PFSK-1 (cell line): ENCODE data around the gene SFMBT2.

Experiments
- FOXP2 ChIP-seq: optimal IDR thresholded peaks from 2 replicates; pipeline ENCODE3; 2011; ENCODE audit warnings: borderline replicate concordance, control low read depth, inconsistent platforms; ENCODE audit not compliant: insufficient read depth; ENCODE audit errors: extremely low read length, extremely low read depth
- POLR2AphosphoS5 ChIP-seq: IDR thresholded peaks from 2 replicates; pipeline ENCODE4 v1.6.1; 2012; ENCODE audit warnings: low read depth, mild to moderate bottlenecking, control low read depth, low read length, moderate library complexity
- SIN3A ChIP-seq: IDR thresholded peaks from 2 replicates; pipeline ENCODE4 v1.6.1; 2012; ENCODE audit warnings: mild to moderate bottlenecking, low read length, moderate library complexity, borderline replicate concordance; ENCODE audit not compliant: insufficient read depth
- TAF1 ChIP-seq: IDR thresholded peaks from 2 replicates; pipeline ENCODE4 v1.6.1; 2012; ENCODE audit warnings: low read length, control low read depth, borderline replicate concordance; ENCODE audit not compliant: insufficient read depth
- TF ChIP-seq, protein P1 (sequence below), 2 experiments: IDR thresholded peaks; 2 replicates each; pipeline versions ENCODE4 v1.6.1 to v1.8.0; 2011 to 2012; ENCODE audit warnings: low read depth in 2 of 2, low read length in 2 of 2, control low read depth in 1 of 2, inconsistent platforms in 1 of 2, mild to moderate bottlenecking in 1 of 2, moderate library complexity in 1 of 2; ENCODE audit not compliant: insufficient read depth in 1 of 2

Gene SFMBT2

GRCh38 chr10:7162331-7162730, 248.5 kb downstream of the SFMBT2 start:
- TF ChIP-seq TAF1 = no peak
- TF ChIP-seq POLR2AphosphoS5 = no peak
- TF ChIP-seq FOXP2 = no peak
- TF ChIP-seq SIN3A = no peak
- TF ChIP-seq, protein P1, sequence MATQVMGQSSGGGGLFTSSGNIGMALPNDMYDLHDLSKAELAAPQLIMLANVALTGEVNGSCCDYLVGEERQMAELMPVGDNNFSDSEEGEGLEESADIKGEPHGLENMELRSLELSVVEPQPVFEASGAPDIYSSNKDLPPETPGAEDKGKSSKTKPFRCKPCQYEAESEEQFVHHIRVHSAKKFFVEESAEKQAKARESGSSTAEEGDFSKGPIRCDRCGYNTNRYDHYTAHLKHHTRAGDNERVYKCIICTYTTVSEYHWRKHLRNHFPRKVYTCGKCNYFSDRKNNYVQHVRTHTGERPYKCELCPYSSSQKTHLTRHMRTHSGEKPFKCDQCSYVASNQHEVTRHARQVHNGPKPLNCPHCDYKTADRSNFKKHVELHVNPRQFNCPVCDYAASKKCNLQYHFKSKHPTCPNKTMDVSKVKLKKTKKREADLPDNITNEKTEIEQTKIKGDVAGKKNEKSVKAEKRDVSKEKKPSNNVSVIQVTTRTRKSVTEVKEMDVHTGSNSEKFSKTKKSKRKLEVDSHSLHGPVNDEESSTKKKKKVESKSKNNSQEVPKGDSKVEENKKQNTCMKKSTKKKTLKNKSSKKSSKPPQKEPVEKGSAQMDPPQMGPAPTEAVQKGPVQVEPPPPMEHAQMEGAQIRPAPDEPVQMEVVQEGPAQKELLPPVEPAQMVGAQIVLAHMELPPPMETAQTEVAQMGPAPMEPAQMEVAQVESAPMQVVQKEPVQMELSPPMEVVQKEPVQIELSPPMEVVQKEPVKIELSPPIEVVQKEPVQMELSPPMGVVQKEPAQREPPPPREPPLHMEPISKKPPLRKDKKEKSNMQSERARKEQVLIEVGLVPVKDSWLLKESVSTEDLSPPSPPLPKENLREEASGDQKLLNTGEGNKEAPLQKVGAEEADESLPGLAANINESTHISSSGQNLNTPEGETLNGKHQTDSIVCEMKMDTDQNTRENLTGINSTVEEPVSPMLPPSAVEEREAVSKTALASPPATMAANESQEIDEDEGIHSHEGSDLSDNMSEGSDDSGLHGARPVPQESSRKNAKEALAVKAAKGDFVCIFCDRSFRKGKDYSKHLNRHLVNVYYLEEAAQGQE (IDR thresholded peaks at IDR 0.05; ENCODE audit: insufficient read depth in 1 of 2, low read depth in 2 of 2, low read length in 2 of 2) = no peak

DNA sequence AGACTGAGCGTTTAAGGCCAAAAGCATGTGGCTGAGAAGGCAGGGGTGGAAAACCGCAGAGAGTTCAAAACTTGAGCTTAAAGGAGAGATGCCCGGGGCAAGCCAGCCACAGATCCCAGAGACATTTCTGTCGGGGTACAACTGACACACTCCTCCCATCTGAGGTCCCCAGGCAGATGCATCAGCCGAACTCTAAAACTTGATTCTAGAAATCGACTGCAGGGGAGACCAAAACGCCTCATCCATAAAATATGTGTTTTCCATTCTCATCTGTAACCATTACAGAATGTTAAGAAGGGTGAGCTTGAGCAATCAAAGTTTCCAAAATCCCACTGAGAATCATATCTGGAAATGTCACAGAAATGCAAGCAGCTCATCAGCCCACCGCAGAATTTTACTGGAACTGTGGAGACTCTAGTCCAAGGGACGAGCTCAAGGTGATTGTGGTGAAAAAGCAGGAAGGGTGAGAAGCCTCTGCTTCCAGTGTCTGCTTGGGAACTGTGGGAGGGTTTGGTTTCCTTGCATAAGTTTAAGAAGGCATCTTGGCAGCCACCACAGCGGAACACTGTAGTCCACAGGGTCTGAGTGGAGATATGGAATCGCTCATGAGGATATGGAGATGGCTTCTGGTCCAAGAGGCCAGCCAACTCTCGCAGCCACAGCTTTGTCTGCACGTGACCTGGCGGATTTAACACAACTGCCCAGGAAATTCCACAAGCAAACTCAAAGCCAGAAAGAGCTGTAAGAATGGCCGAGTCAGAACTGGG, 249.2 kb downstream of the SFMBT2 start:
- no peak for TF ChIP-seq TAF1
- TF ChIP-seq FOXP2 = no peak
- TF ChIP-seq, protein P1 (IDR thresholded peaks at IDR 0.05; ENCODE audit: insufficient read depth in 1 of 2, low read depth in 2 of 2, low read length in 2 of 2) = no peak
- TF ChIP-seq SIN3A = no peak
- TF ChIP-seq POLR2AphosphoS5 = no peak

DNA sequence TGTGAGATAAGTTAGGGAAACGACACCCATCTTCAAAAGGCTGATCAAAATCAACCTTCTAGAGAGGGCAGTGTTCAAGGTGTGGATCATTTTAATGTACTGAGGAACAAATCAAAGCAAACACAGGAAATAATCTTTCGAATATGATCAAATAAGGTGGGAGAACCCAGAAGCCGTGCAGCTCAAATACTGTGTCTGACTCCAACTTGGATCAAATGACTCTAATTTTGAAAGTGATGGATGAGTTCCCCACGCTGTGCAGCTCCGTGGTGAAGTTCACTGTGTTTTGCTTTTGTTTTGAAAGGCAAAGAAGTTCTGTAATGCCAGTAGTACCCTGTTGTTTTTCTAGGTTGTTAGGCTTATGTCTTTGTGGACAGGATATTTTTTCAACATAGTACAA, 250.9 kb downstream of the SFMBT2 start:
- TF ChIP-seq TAF1 = no peak

DNA sequence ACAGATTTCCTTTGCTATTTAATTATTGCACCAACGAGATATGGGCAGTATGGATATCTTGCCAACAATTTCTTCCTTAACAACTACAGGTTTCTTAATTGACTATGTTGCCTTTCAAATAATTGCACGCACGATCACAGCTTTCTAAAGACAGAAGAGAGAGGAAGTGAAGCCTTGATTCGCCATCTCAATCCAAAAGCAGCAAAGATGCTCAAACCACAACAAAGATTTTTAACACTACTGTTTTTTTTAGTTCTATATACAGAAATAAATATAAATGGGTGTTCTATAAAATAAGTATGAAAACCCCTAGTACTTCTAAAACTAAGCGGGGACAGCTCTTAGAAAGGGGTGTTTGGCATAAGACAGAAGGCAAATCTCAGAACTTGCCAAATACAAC, 251.3 kb downstream of the SFMBT2 start:
- TF ChIP-seq POLR2AphosphoS5 (no peak), FOXP2 (no peak), SIN3A (no peak), TAF1 (no peak)
- TF ChIP-seq, protein P1 (IDR thresholded peaks at IDR 0.05; ENCODE audit: insufficient read depth in 1 of 2, low read depth in 2 of 2, low read length in 2 of 2) = no peak

DNA sequence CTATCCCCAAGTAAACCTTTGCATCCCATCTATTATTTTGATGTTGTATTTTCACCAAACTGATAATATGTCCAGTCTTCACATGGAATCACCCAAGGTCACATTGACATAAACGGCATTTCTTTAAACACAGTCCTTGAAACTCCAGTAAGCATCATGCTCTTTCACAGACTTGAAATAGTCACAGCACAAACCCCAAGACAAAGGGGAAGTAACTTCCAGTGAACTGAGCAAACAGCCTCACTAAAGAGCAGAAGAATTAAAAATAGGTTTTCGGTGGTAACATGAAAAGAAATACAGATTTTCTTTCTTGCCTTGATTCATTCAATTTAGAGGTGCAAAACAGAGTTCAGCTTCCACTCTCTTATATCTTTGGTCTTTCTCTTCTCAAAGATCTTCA, 253.7 kb downstream of the SFMBT2 start:
- TF ChIP-seq POLR2AphosphoS5 (no peak), FOXP2 (no peak), TAF1 (no peak), SIN3A (no peak)
- TF ChIP-seq, protein P1 (IDR thresholded peaks at IDR 0.05; ENCODE audit: insufficient read depth in 1 of 2, low read depth in 2 of 2, low read length in 2 of 2) = no peak
